ENCODE measurements around the gene CNTN4. TPM values are rescaled to one million over a fixed set of nuclear protein-coding genes. Genes with fewer than 3 reads are reported as not detected.
"Not testable (repeated sequence)": the region's sequence is repeated elsewhere in the genome, so short reads cannot be mapped to it uniquely, and the experiment has no call there.

The CNTN4 gene
- 10 to 100 TPM in 1 of 2 donors, 1 to 10 TPM in 1; 9.1 to 16.8 TPM for total RNA-seq
- long read RNA-seq, partial matches to known transcripts, result 1 of 5 reads
- long read RNA-seq, other reads (novel, unspliced or antisense), result 3 of 5 reads

DNA sequence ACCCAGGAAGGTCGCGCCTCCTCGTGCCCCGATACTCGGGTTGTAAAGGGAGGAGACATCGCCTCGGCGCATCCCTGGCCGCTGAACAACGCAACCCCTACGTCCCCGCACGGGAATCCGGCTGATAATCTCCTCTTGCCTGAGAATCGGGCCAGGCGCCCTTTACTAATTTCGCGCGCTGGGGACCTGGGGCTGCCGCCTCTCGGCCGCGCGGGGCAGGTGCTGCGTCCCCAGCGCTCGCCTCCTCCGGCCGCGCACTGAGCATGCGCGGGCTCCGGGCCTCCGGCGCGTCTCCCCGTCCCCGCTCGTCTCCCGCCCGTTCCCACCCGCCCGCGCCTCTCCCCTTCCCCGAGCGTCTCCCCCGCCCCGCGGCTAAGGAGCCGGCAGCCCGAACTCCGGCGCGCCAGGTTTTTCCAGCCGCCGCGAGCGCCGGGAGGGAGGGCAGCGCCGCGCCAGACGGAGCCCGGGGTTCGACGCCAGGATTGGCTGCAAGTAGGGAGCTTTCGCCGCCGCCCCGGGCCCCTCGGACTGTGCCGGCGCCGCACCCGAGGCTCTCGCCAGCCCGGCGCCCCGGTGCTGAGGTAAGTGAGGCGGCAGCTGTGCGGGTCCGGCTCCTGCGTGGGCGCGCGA lies at the start of gene CNTN4:
Gene CNTN4 (plus strand): TSS at position 469 of the 630 bp plus-strand sequence.
- peak; percentile 89 for ATAC-seq
- intact Hi-C loops (cut with DNase I, micrococcal nuclease), result no loop called here

DNA sequence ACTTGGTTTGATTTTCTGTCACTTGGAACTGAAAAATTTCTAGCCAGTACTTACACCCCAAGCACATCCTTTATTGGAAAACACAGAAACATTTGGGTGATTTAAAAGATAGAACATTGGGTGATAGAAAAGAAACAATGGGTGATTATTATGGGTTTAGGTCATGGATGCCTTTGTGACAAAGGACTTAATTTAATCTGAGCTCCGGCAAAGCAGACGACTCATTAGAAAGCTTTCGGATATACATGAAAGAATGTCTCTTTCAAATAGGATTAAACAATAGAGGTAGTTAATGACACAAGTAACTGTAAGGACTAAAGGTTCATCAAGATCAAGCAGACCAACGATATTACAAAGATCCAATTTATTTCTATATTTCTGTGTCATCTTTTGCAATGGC lies 37.3 kb upstream of the CNTN4 start:
- no peak for ATAC-seq
- intact Hi-C loops (cut with DNase I, micrococcal nuclease), result no loop called here
- DNase-seq, result no peak

More for the DNA sequence above, at the start of gene CNTN4:
- peak; percentile 62 to 79 for DNase-seq

DNA sequence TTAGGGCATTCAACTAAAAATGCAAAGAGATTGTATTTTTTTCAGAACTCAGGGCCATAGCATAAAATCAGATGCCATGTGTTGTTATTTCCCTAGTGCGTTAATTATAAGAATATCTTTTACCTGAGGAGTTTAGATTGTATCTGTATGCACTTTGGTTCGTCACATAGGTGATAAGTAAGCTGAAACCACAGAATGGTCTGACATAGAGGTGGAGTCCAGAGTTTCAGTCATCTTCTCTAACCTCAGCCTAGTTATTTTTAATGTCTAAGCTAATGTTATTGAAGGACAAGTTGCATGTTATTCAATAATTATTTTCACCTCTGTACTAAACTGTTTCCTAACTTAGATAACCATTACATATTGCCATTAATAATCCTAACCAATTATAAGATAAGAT lies 27.1 kb upstream of the CNTN4 start:
- no peak for DNase-seq
- intact Hi-C loops (cut with DNase I, micrococcal nuclease), result no loop called here
- ATAC-seq, result no peak

DNA sequence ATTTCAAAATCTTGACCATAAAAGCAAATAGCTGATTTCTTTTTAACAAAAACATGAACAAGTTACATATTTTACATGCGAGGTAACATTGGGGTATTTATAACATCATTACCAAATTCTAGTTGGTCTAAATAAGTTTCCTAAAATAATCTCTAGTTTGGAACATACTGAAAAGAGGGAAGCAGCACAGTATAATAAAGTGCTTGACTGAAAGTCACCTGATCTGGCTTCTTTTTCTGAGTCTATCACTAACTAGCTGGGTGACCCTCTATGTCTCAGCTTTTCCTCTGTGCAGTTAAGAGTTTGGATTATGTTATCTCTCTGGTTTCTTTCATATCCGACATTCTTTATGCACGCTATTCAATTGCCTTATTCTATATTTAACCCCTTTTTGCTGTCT lies 19.8 kb upstream of the CNTN4 start:
- ATAC-seq (no peak), DNase-seq (no peak)
- intact Hi-C loops (cut with DNase I, micrococcal nuclease), result no loop called here

DNA sequence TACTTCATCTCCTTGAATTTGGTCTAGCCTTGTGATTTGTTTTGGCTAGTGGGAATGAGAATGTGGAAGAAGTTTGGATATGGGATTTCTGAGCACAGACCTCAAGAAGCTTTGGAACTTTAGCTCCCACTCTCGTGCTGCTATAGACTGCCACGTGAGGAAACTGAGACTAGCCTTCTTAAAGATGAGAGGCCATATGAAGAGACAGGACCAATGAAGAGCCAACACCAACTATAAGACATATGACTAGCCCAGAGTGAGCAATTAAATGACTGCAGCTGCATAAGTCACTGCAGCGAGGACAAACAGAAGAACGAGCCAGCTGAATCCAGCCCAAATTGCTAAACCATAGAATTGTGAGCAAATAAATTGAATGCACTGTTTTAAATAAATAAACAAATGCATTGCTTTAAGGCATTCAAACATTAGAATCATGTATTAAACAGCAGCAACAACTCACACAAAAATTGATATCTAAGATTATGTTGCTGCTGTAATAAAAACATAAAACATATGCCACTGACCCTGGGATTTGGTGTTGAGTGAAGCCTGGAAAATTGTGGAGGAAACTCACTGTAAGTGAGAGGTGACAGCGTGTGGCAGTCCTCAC lies 15.7 kb upstream of the CNTN4 start:
- DNase-seq, result no peak
- ATAC-seq, result no peak
- intact Hi-C loops (cut with DNase I, micrococcal nuclease), result no loop called here

DNA sequence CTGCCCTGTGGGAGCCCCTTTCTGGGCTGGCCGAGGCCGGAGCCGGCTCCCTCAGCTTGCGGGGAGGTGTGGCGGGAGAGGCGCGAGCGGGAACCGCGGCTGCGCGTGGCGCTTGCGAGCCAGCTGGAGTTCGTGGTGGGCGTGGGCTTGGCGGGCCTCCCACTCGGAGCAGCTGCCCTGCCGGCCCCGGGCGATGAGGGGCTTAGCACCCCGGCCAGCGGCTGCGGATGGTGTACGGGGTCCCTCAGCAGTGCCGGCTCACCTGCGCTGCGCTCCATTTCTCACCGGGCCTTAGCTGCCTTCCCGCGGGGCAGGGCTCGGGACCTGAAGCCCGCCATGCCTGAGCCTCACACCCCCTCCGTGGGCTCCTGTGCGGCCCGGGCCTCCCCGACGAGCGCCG lies 15.1 kb upstream of the CNTN4 start:
- intact Hi-C loops (cut with DNase I, micrococcal nuclease); ATAC-seq; DNase-seq: not testable (repeated sequence)

DNA sequence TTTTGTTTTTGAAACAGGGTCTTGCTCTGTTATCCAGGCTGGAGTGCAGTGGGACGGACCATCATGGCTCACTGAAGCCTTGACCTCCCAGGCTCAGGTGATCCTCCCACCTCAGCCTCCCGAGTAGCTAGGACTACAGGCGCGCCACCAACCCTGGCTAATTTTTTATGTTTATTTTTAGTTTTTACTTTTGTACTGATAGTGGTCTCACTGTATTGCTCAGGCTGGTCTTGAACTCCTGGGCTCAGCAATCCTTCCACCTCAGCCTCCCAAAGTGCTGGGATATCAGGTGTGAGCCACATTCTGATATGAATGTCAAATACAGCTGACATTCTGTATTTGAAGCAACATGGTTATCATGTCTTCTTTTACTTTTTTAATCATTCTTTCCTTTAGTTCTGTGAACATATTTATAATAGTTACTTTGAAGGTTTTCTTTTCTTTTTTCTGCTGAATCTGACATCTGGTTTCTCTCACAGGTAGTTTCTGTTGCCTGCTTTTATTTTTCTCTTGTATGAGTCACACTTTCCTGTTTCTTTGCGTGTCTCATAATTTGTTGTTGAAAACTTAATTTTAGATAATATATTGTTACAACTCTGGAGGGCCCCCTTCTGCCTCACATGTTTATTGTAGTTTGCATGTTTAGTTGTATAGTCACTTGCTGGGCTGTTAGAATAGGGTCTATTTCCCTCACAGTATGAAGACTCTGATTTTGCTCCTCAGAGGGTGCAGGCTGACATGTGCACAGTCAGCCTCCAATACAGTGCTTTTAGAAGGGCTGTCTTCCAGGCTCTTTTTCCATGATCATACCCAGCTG lies 8.4 kb upstream of the CNTN4 start:
- DNase-seq, result no peak
- intact Hi-C loops (cut with DNase I, micrococcal nuclease), result no loop called here
- no peak for ATAC-seq

DNA sequence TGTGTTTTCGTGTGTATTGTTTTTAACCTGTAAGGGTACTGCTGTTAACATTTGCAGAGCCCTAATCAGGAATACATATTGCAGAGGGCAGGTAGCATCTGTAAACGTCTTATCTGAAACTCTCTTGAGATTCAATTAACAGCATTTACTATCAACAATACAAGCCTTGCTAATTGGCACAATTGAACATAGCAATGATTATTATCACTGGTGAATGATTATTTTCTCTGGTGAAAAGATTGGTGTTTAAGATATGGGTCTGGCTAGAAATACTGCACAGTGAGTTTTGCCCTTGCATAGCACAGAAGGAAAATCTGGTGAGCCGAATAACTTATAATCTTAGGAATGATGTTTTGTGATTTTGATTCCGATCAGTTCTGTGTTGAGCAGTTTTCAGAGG lies 5.9 kb upstream of the CNTN4 start:
- intact Hi-C loops (cut with DNase I, micrococcal nuclease), result no loop called here
- ATAC-seq, result no peak

DNA sequence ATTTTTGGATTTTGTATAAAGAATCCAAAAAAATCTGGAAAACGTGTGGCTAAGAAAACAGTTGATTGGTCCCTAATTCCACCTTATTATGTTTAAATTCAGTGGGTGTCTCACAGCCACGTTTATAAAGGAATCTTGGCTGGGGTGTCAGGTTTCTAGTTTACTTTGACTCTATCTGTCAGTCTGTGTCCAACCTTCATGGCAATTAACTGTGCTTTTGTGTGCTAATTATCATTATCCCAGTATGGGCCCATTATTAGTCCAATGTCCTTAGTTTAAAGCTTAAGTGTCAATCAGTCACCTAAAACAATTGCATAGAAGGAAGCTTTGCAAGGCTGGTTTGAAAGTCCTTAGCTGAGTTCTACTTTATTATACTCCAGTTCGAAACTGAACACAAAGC lies 3.7 kb upstream of the CNTN4 start:
- intact Hi-C loops (cut with DNase I, micrococcal nuclease), result no loop called here
- ATAC-seq (no peak), DNase-seq (no peak)

More for the DNA sequence above, 5.9 kb upstream of the CNTN4 start:
- no peak for DNase-seq

DNA sequence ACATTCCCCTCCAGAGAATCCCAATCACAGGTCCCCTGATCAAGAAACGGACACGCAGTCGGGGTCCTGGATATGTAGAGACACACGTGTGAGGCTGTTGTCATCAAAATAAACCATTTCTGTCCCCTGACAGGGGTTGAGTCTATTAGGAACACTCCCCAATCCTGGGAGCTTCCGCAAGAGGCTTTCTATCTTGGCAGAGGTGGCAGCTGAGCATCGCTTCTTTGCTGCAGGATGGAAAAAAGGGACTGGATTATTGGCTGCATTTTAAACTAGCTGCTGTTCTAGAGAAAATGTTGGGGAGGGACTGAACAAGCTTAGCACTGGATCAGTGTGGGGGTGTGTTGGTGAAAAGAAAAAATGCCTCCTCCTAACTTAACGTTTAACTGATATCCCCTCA lies 2.5 kb upstream of the CNTN4 start:
- no peak for ATAC-seq
- intact Hi-C loops (cut with DNase I, micrococcal nuclease), result no loop called here
- no peak for DNase-seq

DNA sequence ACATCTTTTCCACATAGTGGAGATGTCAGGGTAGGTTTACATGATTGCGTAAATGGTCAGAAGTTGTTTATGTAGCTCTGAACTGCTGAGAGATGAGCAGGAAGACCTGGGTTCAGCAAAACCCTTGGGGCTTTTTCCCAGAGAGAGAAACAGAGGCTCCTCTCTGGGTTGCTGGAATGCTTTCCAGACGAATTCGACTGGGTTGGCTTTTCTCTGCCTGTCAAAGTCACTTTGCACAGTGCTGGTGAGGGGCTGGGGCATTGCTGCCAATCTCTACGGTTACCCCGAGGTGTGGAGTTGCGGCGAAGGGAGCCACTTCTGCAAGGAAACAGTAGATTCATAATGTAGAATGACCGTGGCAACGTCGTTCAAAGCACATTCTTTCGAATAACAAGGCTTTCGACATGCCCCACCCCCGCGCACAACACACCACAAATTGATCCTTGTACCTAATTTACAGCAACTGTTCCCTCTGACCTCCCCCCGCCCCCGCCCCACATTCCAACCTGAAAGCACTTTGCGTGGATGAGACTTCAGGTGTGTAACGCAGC lies 950 bp upstream of the CNTN4 start:
- DNase-seq (peak in 1 of 2 donors; percentile 37), ATAC-seq (peak; percentile 2)
- intact Hi-C loops (cut with DNase I, micrococcal nuclease), result no loop called here

DNA sequence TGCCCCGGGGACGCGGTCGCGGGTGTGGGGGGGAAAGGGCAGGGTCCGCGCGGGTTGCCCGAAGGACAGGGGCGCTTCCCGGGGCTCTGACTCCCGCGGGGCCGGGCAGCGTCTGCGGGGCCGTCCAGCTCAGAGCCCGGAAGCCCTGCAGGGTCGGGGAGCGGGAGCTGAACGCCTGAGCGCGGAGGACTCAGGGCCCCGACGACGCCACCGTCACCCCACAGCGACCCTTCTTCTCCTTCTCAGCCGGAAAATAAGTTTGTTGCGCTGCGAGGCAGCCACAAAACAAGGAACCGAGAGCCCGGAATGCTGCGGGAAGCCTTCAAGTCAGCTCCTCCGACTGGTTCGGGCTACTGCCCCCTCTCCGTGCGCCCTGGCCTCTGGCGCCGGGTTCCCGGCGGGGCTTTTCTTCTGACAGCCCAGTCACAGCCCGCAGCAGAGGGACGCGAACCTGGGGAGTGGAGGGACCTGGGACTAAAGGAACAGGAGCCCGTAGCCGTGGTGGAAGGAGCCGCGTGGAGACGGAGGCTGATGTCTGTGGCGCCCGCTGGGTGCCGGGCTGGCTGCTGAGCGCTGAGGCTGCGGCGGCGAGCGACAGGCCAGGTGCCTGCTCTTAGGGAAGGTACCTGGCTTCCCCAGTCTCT lies 484 bp downstream of the CNTN4 start:
- intact Hi-C loops (cut with DNase I, micrococcal nuclease), result no loop called here
- DNase-seq (peak; percentile 29 to 40), ATAC-seq (peak; percentile 57)

DNA sequence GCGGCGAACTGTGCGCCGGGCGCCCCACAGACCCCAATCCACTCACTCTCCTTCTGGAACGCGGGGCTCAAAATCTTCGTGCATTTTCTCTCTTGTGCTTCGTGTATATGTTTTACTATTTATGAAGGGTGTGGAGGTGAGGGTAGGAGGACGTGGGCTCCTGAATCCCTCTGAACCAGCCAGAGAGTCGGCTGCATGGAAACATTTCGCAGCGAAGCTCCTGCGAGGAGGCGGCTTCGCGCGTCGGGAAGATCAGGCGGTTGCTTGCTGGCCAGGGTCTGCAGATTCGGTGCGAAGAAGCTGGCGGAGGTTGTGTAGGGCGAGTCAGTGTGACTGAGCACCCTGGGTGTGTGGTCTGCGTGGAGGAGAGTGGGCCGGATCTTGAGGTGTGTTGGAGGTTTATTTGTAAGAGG lies 1.1 kb downstream of the CNTN4 start:
- peak; percentile 7 for ATAC-seq
- intact Hi-C loops (cut with DNase I, micrococcal nuclease), result no loop called here
- peak; percentile 23 to 27 for DNase-seq

DNA sequence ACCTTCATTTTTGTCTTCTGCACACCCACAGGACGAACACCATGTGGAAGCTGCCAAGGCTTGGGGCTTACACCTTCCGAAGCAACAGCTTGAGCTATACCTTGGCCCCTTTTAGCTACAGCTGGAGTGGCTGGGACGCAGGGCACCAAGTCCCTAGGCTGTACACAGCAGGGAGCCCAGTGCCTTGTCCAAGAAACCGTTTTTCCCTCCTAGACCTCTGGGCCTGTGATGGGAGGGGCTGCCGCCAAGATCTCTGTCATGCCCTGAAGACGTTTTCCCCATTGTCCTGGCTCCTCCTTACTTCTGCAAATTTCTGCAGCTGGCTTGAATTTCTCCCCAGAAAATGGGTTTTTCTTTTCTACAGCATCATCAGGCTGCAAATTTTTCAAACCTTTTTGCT lies 7.8 kb downstream of the CNTN4 start:
- DNase-seq, result no peak
- ATAC-seq, result no peak
- intact Hi-C loops (cut with DNase I, micrococcal nuclease), result no loop called here

DNA sequence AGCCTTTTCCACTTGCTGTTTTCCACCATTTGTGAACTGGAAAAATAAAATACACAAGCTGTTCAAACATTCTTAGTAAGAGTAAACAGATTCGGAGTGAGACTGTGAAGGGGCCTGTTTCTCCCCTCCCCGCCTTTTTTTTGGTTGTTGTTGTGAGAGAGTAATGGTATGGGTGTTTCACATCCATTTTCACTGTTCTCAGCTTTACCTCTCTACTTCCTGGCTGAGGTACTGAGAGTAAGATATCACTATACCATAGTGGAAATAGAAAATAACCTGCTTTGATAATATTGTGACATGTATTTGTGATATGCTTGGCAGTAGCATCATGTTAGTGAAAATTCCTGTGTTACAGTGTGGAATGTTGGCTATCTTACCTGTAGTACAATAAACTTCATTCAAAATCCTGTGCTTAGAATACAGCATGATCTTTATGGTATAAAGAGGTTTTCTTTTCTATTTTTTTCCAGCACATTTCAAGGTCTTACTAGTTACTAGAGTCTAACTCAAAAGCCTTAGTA lies 12.0 kb downstream of the CNTN4 start:
- intact Hi-C loops (cut with DNase I, micrococcal nuclease), result no loop called here
- DNase-seq (no peak), ATAC-seq (no peak)

DNA sequence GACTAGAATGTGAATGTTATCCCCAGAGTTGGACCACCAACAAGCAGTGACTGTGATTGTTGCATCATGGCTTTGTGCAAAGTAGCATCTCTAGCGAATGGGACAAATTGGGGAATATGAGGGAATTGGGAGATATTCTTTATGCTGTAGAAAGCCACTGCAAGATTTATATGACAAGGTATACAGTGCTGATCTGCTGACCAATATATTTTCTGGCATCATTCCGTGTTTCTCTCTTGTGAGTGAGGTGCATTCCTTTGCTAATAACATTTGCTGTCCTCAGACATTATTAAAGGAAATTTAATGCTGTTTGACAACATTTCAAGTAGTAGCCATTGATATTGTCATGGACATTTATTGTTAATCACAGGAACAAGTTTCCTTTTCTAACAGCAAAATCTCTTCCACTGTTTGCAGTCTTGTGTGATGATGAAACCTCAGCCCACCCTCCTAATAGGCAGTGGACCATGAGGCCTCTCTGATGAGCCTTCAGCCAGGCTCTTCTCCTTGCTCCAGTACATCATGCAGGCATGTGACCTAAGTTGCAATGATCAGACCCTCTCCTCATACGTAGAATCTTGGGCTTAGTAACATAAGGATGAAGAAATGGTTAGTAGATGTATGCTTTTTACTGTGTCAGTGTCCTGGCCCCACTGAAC lies 16.1 kb downstream of the CNTN4 start:
- ATAC-seq, result no peak
- no peak for DNase-seq
- intact Hi-C loops (cut with DNase I, micrococcal nuclease), result no loop called here

DNA sequence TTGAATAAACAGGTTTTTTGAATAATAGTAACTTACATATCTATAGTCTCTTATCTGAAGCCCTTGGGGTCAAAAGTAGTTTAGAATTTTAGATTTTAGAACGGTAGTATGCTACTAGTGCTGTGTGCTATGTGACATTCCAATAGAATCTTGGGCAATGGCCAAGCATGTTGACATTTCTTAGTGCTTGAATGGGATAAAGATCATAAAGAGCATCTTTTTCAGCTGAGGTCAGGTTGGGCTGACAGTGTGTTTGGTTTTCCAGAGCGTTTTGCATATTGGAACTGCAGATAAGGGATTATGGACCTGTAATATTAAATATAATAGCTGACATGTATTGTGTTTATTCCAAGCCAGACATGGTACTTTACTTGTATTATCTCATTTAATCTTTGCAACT lies 32.1 kb downstream of the CNTN4 start:
- DNase-seq, result no peak
- ATAC-seq, result no peak

DNA sequence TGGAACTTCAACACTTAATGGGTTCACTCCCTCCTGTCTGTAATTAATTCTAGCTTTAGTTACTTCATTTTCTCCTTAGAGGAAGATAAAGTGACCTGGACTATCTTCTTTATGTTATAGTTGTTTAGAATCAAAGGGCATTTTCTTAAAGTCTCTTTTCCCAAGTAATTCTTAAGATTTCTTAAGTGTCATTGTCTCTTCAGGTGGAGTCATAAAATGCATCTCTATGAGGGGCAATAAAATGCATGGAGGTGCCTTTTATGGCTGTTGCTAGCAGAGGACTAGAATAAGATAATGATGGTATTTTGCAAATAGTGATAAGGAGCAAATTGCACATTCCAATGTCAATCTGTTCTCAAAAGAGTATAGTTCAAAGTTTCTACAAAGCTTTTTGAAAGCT lies 34.5 kb downstream of the CNTN4 start:
- ATAC-seq, result peak; percentile 84
- DNase-seq, result no peak
- intact Hi-C loops (cut with DNase I, micrococcal nuclease), result no loop called here

More for the DNA sequence above, 32.1 kb downstream of the CNTN4 start:
- intact Hi-C loops (cut with DNase I, micrococcal nuclease), result no loop called here
